Left hindlimb (tissue), 1 donor: ENCODE measurements around the gene CCDC91.
"Not testable (repeated sequence)": the region's sequence is repeated elsewhere in the genome, so short reads cannot be mapped to it uniquely, and the experiment has no call there.

Experiments
- DNase-seq: peaks from one replicate; pipeline ENCODE4 v3.0.0-alpha.2; 2018

CCDC91 gene

DNA sequence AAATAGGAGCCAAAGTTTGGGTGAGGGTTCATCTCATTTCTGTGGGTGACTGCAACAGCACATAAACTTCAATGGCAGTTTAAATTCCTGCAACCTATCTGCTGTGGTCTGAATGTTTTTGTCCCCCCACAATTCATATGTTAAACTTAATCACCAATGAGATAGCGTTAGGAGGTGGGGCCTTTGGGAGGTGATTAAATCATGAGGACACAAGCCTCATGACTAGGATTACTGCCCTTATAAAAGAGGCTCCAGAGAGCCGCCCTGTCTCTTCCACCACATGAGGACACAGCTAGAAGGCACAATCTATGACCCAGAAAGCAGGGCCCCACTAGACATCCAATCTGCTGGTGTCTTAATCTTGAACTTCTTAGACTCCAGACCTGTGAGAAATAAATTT is 3.8 kb upstream of the CCDC91 start:
- DNase-seq, result no peak

DNA sequence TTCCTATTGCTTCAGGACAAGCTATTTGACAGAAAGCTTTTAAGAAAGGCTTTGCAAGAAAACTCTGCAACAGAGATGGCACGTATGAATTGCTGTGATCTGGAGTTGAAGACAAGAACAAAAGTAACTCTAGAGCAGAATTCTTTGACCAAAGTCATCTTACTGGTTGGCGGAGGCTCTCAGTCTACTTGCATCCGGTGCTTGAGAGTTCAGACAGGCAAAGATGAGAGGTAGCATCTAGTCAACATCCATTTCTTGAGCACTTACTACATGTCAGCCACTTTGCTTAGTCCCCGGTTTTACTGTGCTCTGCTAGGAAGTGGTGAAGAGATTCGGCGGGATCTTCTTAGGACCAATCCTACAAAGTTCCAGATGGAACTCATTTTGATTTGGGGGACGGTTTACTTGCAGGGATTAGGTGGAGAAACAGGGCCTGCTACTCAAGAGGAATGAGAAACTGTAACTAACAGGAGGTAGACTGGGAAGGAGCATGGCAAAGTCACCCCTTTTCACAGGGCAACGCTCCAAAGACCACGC is 404 bp upstream of the CCDC91 start:
- DNase-seq, result no peak

DNA sequence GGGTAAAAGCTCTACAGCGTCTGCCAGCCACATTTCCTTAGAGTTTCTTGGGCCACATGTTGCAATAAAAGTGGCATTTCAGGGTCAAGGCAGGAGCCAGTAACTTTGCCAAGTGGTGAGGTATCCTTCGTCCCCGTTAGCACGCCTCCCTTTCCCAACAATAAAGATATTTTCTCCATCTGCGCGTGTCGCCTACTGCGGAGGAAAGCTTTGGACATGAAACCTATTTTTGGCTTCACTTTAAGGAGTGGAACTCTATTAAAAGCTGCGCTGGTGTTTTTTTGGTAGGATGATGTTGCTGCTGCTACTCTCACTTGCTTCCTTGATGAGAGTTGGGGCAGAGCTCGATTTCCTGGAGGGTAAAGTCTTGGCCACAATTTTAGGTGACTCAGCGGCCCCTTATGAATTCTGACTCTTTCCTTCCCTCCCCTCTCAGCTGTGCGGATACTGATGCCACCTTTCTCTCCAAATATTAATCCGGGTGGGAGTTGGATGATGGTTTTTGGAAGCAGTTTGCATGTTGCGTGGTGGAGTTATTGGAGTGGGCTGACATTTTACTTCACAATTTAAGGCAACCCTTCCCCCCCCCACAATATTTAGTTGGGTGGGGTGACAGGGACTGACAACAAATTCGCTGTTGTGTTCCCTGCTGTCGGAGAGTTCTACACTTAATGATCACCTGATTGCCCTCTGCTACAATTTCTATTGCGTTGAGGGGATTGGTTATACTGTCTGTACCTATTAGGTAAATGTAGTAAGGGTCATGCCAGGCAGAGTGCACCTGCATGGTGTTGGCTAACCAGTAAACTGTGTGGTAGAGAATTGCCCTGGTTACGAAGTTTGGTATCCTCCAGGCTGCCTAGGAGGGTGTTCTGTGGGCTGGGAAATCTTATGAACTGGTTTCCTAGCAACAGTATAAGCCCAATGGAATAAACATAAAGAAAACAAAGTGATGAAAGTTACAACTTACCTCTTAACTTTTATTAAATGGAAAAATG is 1.1 kb downstream of the CCDC91 start:
- no peak for DNase-seq

DNA sequence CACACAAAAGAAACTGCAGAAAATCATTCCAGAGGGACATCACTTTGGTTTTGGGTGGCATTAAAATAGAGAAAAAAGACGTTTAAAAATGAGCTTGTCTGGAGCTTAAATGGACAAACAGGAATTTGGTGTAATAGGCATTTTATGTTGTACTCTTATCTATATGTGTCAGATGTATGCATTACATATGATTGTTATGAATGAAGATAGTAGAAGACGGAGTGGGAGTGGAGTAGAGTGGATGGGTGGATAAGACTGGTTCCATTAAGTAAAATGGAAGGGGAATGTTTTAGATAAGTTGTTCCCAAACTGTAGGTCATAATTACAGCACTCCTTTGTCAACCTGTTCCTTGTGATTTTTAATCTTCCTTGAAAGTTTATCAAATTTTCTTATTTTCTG is 1.9 kb downstream of the CCDC91 start:
- DNase-seq, result no peak

DNA sequence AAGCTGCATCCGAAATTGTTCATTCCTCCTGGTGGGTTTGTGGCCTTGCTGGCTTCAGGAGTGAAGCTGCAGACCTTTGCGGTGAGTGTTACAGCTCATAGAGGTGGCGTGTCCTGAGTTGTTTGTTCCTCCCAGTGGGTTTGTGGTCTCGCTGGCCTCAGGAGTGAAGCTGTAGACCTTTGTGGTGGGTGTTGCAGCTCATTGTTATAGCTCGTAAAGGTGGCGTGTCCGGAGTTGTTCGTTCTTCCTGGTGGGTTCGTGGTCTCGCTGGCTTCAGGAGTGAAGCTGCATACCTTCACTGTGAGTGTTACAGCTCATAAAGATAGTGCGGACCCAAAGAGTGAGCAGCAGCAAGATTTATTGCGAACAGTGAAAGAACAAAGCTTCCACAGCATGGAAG is 4.4 kb downstream of the CCDC91 start:
- not testable (repeated sequence) for DNase-seq

DNA sequence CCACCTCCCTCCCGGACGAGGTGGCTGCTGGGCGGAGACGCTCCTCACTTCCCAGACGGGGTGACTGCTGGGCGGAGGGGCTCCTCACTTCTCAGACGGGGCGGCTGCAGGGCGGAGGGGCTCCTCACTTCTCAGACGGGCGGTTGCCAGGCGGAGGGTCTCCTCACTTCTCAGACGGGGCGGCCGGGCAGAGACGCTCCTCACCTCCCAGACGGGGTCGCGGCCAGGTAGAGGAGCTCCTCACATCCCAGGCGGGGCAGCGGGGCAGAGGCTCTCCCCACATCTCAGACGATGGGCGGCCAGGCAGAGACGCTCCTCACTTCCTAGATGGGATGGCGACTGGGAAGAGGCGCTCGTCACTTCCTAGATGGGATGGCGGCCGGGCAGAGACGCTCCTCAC is 10.9 kb downstream of the CCDC91 start:
- not testable (repeated sequence) for DNase-seq

DNA sequence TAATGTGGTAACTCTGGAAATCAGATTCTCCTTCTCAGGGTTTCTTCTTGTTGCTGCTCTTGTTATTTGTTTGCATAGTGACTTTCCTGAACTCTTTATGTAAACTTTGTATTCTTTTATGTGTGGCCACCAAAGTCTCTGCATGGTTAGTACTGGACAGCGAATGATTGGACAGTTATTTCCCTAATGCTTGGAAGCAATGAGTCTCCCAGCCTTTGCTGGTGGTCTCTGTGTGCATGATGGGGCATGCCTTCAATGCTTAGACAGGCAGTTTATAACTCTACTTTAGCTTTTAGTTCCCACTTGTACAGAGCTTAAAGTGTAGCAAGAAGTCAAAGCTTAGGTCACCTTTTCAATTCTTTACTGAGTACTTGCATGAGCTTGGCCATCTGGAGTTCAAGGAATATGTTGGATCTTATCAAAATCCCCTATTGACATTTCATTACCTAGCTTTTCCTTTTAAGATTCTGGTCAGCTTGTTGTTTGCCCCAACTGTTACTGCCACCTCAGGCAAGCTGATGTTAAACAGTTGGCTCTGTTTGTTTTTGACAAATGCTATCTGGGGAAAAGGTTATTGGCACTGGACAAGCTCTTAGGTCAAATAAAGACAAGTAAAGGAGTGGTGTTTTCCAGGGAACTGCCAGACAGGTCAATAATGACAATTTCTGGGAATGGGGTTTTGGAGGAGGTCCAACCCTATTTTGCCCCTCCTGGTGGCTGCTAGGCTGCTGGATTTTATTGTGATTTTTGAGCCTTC is 12.3 kb downstream of the CCDC91 start:
- no peak for DNase-seq

DNA sequence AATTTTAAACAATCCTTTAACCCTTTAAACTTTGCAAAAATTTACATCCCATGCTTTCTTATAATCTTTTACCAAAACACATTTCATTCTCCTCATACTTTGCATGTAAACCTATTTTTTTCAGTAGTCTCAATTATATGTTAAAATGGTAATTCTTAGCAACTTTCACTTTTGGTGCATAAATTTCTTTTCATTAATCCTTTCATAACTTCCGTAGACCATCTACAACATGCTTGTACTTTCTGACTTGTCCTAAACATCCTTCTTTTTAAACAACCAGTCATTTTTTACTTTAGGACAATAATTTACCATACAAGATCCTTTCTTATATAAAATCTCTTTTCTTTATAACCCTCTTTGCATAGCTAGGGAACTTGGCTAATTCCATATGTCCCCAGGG is 19.5 kb downstream of the CCDC91 start:
- DNase-seq, result no peak

DNA sequence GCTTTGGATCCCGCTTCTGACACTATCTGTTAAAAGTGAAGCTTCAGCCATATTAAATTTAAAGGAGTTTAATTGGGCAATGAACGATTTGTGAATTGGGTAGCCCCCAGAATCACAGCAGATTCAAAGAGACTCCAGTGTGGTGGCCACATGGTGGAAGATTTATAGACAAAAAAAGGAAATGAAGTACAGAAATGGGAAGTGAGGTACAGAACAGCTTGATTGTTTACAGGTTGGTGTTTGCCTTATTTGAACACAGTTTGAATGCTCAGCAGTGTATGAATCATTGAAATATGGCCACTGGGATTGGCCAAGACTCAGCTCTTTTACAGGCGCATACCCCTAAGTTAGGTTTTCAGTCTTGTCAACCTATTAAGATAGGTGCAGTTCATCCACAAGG is 21.9 kb downstream of the CCDC91 start:
- no peak for DNase-seq

DNA sequence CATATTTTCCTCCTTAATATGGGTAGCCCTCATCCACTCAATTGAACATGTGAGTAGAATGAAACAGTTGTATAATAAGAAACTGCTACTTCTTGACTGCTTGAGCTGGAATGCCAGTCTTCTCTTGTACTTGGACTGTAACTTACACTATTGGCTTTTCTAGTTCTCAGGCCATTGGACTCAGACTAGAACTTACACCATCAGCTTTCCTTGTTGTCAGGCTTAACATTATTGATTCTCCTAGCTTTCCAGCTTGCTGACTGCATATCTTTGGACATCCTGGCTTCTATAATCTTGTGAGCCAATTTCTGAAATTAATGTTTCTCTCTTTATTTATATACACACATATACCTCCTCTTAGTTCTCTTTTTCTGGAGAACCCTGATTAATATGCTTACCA is 24.8 kb downstream of the CCDC91 start:
- DNase-seq, result no peak

DNA sequence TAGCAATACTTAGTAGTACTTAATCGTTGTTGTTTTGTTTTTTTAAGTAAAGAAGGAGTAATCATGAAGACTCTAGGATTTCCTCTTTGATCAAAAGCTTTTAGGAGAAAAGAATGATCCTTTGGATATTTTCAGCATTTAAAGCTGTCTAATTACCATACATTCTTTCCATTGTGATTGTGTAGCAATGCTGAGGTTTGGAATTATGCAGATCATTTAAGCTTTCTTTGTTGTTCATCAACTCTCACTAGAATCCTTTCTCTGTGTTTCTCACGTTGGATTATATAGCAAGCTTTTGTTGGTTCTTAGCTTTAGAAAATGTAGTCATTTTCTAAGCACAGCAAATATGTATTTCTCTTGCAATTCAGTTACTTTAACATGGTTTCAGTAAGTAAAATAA is 25.8 kb downstream of the CCDC91 start:
- DNase-seq, result no peak

DNA sequence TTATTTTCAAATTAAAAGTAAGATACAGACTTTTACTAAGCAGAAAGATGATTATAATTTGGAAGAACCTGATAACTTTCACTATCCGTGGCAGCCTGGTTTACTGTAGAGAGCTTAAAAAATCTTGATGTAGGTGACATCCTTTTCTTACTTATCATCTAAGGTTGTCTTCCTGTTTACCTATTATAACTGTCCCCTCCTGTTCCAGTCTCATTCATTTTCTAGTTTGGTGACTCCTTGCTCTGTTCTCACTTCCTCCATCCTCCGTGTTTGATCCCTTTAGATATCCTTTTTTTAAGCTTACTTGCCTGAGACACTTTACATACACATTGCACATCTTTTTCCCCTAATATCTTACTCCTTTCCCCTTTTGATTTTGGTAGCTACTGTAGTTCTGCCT is 27.5 kb downstream of the CCDC91 start:
- no peak for DNase-seq

DNA sequence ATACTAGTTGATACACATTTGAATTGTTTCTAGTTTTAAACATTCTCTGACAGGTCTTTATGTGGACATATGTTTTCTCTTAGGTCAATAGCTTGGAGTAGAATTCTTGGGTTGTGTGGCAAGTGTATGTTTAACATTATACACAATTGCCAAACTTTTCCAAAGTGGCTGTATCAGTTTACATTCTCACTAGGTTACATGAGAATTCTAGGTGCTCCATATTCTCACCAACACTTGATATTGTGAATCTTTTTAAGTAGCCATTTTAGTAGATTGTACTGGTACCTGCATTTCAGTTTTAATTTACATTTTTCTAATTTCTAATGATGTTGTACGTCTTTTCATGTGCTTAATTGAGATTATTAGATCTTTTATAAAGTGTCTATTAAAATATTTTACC is 28.6 kb downstream of the CCDC91 start:
- no peak for DNase-seq

DNA sequence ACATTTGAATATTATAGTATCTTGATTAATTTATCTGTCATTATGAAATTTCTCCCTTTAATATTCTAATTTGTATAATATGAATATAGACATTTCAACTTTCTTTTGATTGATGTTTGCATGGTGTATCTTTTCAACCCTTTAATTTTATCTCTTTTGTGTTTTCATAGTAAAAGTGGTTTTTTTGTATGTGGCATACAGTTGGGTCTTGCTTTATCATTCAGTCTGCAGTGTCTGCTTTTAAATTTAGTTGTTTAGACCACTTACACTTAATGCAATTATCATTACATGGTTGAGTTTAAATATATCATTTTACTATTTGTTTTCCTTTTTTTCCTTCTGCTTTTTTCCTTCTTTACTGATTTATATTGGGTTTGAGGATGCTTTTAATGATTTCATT is 29.6 kb downstream of the CCDC91 start:
- no peak for DNase-seq

DNA sequence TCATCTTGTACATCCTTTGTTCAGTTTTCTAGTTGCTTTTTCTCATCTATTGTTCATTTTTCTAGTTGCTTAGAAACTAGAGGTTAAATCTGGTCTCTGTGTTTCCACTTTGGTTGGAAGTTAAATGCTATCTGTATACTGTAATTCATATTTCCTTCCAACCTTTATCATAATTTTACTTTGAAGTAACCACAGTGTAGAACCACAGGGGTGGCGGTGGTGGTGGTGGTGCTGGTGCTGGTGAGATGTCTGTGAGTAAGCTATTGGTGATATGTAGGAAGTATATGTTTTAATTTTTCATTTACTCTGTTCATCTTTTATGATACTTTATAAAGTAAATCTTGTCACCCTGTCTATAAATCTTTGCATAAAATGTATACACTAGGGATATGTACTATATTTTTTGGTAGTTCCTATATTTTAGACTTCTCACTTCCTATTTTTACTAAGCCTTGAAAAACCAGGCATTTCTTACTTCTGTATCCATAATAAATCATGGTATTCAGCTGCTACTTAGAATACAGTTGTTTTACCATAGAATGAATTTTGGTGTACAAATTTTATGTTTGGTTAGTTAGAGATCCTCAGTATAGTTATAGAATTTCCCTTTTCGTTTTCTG is 31.9 kb downstream of the CCDC91 start:
- DNase-seq, result no peak

DNA sequence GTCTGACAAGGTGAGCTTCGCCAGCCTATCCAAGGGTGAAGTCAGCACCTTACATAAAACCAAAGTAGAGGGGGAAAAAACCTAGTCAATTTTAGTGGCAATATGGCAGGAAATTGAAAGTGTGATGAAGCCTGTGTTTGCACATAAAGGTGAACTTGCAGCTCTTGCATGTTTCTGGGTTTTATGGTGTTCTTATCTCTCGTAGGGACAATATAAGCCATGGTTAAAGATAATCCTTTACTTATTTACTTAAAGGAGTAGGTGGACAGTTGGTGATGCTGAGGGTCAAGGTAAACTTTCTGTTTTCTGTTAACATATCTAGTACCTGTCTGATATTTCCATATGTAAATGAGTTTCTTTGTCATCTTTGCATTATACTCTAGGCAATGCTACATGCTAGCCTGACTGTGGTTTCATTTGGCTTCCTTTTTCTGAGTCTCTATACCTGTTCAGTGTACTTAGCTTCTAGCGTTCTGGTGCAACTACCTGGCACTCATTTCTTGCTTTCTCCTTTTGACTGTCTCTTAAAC is 32.8 kb downstream of the CCDC91 start:
- no peak for DNase-seq

DNA sequence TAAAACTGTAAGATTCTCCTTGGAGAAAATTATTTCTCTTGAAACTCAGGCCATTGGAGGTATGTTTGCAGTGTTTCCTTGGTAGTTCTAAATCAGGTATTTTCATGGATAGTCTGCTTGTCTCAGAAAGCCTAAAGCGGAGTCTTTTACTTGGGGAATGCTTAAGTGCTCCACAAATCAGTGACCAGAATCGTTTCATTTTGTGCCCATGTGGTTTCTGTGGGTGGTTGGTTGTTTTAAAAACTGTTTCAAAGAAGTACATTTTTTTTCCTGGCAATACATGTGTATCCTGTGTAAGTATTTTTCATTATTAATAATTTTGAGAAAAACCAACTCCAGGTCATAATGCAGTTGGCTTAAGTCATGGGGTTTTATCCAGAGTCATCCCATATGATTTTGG is 33.6 kb downstream of the CCDC91 start:
- DNase-seq, result no peak

DNA sequence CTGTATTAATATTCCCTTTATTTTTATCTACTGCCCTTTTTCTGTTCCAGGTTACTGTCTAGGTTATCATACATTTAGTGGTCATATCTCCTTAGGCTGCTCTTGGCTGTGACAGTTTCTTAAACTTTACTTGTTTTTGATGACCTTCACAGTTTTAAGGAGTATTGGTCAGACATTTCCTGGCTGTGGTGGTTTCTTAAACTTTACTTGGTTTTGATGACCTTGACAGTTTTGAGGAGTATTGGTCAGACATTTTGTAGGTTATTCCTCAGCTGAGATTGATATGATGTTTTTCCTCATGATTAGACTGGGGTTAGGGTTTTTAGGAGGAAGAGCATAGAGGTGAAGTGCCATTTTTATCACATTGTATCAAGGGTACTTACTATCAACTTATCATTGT is 36.4 kb downstream of the CCDC91 start:
- DNase-seq, result no peak

DNA sequence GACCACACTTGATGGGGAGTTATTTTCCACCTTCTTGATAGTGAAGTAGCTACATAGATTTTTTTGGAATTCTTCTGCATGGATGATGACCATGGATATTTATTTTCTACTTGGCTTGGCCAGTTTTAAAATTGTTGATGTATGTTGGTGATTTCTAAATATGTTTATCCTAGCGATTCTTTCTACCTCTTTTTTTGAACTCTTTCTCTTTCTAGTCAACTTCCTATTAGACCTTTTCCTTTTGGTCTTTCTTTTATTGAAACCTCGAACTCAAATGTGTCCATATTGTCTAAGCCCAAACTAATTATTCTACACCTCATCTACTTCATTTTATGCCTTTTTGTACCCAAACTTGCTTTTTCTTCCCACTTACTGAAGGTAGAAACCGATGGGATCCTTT is 37.0 kb downstream of the CCDC91 start:
- no peak for DNase-seq

DNA sequence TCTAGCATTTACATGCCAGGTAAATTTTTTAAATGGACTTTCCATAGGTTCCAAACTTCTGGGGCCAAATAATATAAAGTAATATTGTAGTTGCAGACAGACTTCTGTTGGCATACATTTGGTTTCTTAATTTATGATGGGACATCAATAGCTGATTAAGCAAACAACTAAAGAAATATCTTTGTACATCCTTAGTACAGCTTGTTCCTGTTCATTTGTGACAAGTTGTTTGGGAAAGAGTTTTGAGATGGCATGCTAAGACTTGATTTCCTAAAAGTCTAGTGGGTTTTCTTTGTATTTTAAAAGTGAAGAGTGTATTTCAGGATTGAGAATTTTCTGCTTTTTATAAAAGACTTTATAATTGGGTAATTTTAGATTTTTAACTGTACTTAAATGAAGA is 41.0 kb downstream of the CCDC91 start:
- no peak for DNase-seq

DNA sequence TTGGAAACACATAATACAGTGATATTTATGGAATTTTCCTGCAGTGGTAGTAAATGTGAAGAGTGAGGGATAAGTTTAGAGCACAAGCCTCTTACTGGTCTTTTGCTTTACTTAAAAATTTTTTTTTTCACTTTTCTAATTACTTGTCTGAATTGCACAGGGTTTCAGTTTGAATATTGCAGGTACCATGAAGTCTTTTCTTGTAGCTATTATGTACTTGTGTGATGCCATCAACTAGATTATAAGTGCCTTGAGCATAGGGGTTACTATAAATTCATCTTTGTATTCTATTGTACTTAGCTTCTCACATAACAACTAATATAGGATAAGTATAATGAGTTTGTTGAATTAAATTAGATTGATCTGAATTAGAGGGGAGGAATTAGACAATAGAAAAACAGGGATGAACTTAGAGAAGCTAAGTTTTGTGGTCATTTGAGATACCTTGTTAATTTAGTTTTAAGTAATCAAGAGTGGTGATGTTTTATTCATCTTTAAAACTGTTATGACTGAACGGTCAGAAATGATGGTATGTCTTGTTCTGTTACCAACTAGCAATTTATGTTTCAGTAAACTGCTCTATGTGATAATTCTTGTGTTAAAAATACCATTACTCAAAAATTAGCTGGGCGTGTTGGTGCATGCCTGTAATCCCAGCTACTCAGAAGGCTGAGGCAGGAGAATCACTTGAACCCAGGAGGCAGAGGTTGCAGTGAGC is 42.1 kb downstream of the CCDC91 start:
- no peak for DNase-seq

DNA sequence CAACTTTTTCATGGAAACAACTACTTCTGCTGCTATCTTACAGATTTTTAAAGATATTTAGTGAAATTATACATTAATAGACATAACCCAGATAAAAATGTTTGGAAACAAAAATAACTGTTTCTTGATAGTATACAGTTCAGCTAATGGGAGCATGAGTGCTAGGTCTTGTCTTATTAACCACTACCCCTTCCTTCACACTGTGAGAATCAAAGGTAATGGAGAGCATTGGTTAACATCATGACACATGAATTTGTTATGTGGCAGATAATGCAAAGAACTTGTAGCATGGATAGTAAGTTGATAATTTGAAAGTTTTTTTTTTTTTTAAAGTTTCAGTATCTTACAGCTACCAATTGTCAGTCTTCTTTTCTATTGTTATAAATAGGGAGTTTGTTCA is 44.2 kb downstream of the CCDC91 start:
- no peak for DNase-seq

DNA sequence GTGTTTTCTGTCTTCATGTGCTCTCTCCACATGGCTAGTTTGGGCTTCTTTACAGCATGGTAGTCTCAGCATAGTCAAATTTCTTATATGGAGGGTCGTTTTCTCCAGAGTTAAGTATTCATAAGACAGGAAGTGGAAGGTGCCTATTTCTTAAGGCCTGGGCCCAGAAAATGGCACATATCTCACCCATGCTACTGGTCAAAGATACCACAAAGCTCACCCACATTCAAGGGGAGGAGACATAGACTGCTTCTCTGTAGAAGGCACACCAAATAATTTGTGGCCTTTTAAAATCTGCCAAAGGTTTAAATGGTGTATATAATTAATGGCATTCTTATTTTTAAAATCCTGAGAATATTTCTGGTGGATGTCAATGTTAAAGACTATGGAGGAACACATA is 44.8 kb downstream of the CCDC91 start:
- DNase-seq, result no peak
